Left forelimb (tissue), 1 donor: Measurements from ENCODE around the gene RFX7.

ENCODE experiments used
- DNase-seq: peaks from one replicate; pipeline ENCODE4 v3.0.0-alpha.2; 2018; ENCODE audit warnings: low spot score

Gene RFX7

GRCh38 chr15:56244038-56244810 lies 545 bp upstream of the RFX7 start:
- peak; percentile 74 for DNase-seq

GRCh38 chr15:56242576-56243162 lies 1.0 kb downstream of the RFX7 start:
- no peak for DNase-seq

GRCh38 chr15:56241374-56242105 lies 2.1 kb downstream of the RFX7 start:
- DNase-seq = no peak

GRCh38 chr15:56240390-56240789 lies 3.3 kb downstream of the RFX7 start:
- DNase-seq = no peak

GRCh38 chr15:56236197-56236596 lies 7.5 kb downstream of the RFX7 start:
- DNase-seq = no peak

GRCh38 chr15:56234804-56235203 lies 8.9 kb downstream of the RFX7 start:
- DNase-seq = no peak

- no peak for DNase-seq
Observed at GRCh38 chr15:56233549-56233948, 10.1 kb downstream of the RFX7 start.

- no peak for DNase-seq
Observed at GRCh38 chr15:56232058-56232457, 11.6 kb downstream of the RFX7 start.

- DNase-seq = no peak
Observed at GRCh38 chr15:56228854-56229253, 14.8 kb downstream of the RFX7 start.

- no peak for DNase-seq
Observed at GRCh38 chr15:56228352-56228751, 15.3 kb downstream of the RFX7 start.

- no peak for DNase-seq
Observed at GRCh38 chr15:56227780-56228179, 15.9 kb downstream of the RFX7 start.

- no peak for DNase-seq
Observed at GRCh38 chr15:56227306-56227705, 16.4 kb downstream of the RFX7 start.

GRCh38 chr15:56225520-56225919 lies 18.2 kb downstream of the RFX7 start:
- no peak for DNase-seq

GRCh38 chr15:56222302-56222701 lies 21.4 kb downstream of the RFX7 start:
- DNase-seq = no peak

GRCh38 chr15:56217341-56217740 lies 26.3 kb downstream of the RFX7 start:
- no peak for DNase-seq

GRCh38 chr15:56215769-56216168 lies 27.9 kb downstream of the RFX7 start:
- no peak for DNase-seq

GRCh38 chr15:56211960-56212550 lies 31.6 kb downstream of the RFX7 start:
- DNase-seq = no peak

- DNase-seq = no peak
Observed at GRCh38 chr15:56211064-56211463, 32.6 kb downstream of the RFX7 start.

GRCh38 chr15:56208641-56209155 lies 35.0 kb downstream of the RFX7 start:
- no peak for DNase-seq

- DNase-seq = no peak
Observed at GRCh38 chr15:56208185-56208584, 35.5 kb downstream of the RFX7 start.

GRCh38 chr15:56207711-56208110 lies 36.0 kb downstream of the RFX7 start:
- no peak for DNase-seq

GRCh38 chr15:56207092-56207491 lies 36.6 kb downstream of the RFX7 start:
- DNase-seq = no peak
